MM.1S (cell line): Measurements from ENCODE around the gene SPEG.

Experiments
- DNase-seq: peaks from one replicate; pipeline ENCODE4 v3.0.0-alpha.2; 2015
- H2AFZ ChIP-seq: fragments of 300-600 bp; sonication (generic); 2 replicates; pipeline ENCODE4 v1.6.0; 2016; ENCODE audit warnings: antibody characterized with exemption, low read length
- H3F3A ChIP-seq: fragments of 300-600 bp; sonication (generic); 2 replicates; pipeline ENCODE4 v1.6.1; 2016; ENCODE audit warnings: mild to moderate bottlenecking, antibody characterized with exemption, low read length, moderate library complexity, mixed read lengths; ENCODE audit not compliant: insufficient read depth
- H3K27ac ChIP-seq: fragments of 300-600 bp; sonication (generic); 2 replicates; pipeline ENCODE4 v1.5.1; 2016; ENCODE audit warnings: mild to moderate bottlenecking, low read length
- H3K27me3 ChIP-seq: fragments of 300-600 bp; sonication (generic); replicated peaks from 2 replicates; pipeline ENCODE4 v1.6.0; 2016; ENCODE audit warnings: low read length; ENCODE audit not compliant: insufficient read depth
- H3K36me3 ChIP-seq: fragments of 300-600 bp; sonication (generic); replicated peaks from 2 replicates; pipeline ENCODE4 v1.6.1; 2016; ENCODE audit warnings: mild to moderate bottlenecking, low read length, mixed read lengths; ENCODE audit not compliant: insufficient read depth
- H3K4me1 ChIP-seq: fragments of 300-600 bp; sonication (generic); 2 replicates; pipeline ENCODE4 v1.6.1; 2016; ENCODE audit warnings: low read length, mixed read lengths
- H3K4me2 ChIP-seq: fragments of 300-600 bp; sonication (generic); 2 replicates; pipeline ENCODE4 v1.6.0; 2016; ENCODE audit warnings: low read depth, low read length
- H3K4me3 ChIP-seq: fragments of 300-600 bp; sonication (generic); 2 replicates; pipeline ENCODE4 v1.5.1; 2016; ENCODE audit warnings: low read length, mixed read lengths
- H3K79me2 ChIP-seq: fragments of 300-600 bp; sonication (generic); 2 replicates; pipeline ENCODE4 v1.6.1; 2016; ENCODE audit warnings: mixed run types, low read length, mixed read lengths
- H3K9ac ChIP-seq: fragments of 300-600 bp; sonication (generic); 2 replicates; pipeline ENCODE4 v1.6.1; 2016; ENCODE audit warnings: low read length, mixed read lengths
- H3K9me2 ChIP-seq: fragments of 300-600 bp; sonication (generic); replicated peaks from 2 replicates; pipeline ENCODE4 v1.6.1; 2016; ENCODE audit warnings: mild to moderate bottlenecking, low read length, mixed read lengths; ENCODE audit not compliant: insufficient read depth
- H3K9me3 ChIP-seq: fragments of 300-600 bp; sonication (generic); replicated peaks from 2 replicates; pipeline ENCODE4 v1.6.1; 2016; ENCODE audit warnings: mild to moderate bottlenecking, low read length, mixed read lengths; ENCODE audit not compliant: insufficient read depth
- H4K20me1 ChIP-seq: fragments of 300-600 bp; sonication (generic); 2 replicates; pipeline ENCODE4 v1.6.1; 2016; ENCODE audit warnings: mild to moderate bottlenecking, low read length, moderate library complexity, mixed read lengths; ENCODE audit not compliant: insufficient read depth
- EZH2 ChIP-seq: fragments of 300-600 bp; sonication (generic); optimal IDR thresholded peaks from 2 replicates; pipeline ENCODE3; 2017; ENCODE audit warnings: low read depth, mild to moderate bottlenecking, antibody characterized with exemption, low read length, mixed read lengths
- EZH2phosphoT487 ChIP-seq: fragments of 300-600 bp; sonication (generic); IDR thresholded peaks from 2 replicates; pipeline ENCODE4 v1.6.1; 2018; ENCODE audit warnings: antibody characterized with exemption, low read length
- TF ChIP-seq, protein P1 (sequence below): fragments of 300-600 bp; sonication (generic); IDR thresholded peaks from 2 replicates; pipeline ENCODE4 v1.5.1; 2016; ENCODE audit warnings: antibody characterized with exemption, low read length, mixed read lengths

The SPEG gene

DNA sequence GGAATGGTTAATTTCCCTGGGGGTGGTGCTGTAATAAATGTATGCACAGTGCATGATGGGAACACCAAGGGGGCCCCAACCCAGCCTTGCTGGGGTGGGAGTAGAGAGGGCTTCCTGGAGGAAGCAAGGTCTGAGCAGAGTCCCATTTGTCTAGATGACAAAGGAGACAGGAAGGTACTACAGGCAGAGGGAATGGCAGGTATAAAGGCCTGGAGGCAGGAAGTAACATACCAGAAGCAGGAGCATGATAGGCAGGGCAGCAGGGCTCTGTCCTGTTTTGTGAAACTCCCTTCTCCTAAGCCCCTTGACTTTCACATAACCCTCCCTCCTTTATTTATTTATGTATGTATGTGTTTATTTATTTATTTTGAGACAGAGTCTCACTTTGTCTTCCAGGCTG is 68.0 kb downstream of the SPEG start:
- no peak overlapping the region for H3K4me2 ChIP-seq
- DNase-seq = no peak
- no peak for TF ChIP-seq EZH2phosphoT487
- TF ChIP-seq EZH2 = no peak
- TF ChIP-seq, protein P1, sequence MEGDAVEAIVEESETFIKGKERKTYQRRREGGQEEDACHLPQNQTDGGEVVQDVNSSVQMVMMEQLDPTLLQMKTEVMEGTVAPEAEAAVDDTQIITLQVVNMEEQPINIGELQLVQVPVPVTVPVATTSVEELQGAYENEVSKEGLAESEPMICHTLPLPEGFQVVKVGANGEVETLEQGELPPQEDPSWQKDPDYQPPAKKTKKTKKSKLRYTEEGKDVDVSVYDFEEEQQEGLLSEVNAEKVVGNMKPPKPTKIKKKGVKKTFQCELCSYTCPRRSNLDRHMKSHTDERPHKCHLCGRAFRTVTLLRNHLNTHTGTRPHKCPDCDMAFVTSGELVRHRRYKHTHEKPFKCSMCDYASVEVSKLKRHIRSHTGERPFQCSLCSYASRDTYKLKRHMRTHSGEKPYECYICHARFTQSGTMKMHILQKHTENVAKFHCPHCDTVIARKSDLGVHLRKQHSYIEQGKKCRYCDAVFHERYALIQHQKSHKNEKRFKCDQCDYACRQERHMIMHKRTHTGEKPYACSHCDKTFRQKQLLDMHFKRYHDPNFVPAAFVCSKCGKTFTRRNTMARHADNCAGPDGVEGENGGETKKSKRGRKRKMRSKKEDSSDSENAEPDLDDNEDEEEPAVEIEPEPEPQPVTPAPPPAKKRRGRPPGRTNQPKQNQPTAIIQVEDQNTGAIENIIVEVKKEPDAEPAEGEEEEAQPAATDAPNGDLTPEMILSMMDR = no peak

DNA sequence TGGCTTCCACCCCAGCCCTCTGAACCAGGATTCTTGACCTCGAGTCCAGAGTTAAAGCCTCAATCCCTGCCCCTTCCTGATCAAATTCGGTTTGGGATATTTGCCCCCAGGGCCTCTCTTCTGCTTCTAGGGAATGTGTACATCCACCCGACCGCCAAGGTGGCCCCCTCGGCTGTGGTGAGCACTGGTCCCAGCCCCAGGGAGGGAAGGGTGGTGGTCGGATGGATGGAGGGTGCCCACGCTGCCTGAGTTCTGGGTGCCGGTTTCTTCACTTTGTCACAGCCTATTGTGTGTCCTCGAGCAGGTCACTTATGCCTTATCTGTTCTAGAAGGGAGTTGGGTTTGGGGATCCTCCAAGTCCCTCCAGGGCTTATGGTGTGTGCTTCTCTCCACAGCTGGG is 70.9 kb downstream of the SPEG start:
- H2AFZ ChIP-seq = no peak overlapping the region
- H3K4me3 ChIP-seq = no peak overlapping the region
- no peak overlapping the region for H3K9ac ChIP-seq
- no peaks in the 10 kb centered on the region for H3K79me2 ChIP-seq
- H3K4me1 ChIP-seq = no peaks in the 10 kb centered on the region
- DNase-seq = no peak
- H3K9me3 ChIP-seq = no peaks in the 10 kb centered on the region
- no peaks in the 10 kb centered on the region for H3F3A ChIP-seq
- no peak overlapping the region for H3K27ac ChIP-seq
- no peaks in the 10 kb centered on the region for H3K36me3 ChIP-seq
- H3K4me2 ChIP-seq = no peak overlapping the region
- TF ChIP-seq EZH2 (no peak), EZH2phosphoT487 (no peak)
- TF ChIP-seq, protein P1 = no peak
- peaks cover 11% of the 10 kb centered on the region for H3K27me3 ChIP-seq
- no peaks in the 10 kb centered on the region for H4K20me1 ChIP-seq
- no peaks in the 10 kb centered on the region for H3K9me2 ChIP-seq

More for the DNA sequence above, 68.0 kb downstream of the SPEG start:
- Histone ChIP-seq H3K9me3 (no peaks in the 10 kb centered on the region), H3K9me2 (no peaks in the 10 kb centered on the region), H4K20me1 (no peaks in the 10 kb centered on the region), H3K27me3 (peaks cover 1% of the 10 kb centered on the region), H3K4me1 (peaks cover 11% of the 10 kb centered on the region), H3K79me2 (peaks cover 13% of the 10 kb centered on the region), H3K9ac (no peak overlapping the region), H3F3A (no peaks in the 10 kb centered on the region), H3K36me3 (no peaks in the 10 kb centered on the region), H3K27ac (no peak overlapping the region), H3K4me3 (no peak overlapping the region), H2AFZ (no peak overlapping the region)

DNA sequence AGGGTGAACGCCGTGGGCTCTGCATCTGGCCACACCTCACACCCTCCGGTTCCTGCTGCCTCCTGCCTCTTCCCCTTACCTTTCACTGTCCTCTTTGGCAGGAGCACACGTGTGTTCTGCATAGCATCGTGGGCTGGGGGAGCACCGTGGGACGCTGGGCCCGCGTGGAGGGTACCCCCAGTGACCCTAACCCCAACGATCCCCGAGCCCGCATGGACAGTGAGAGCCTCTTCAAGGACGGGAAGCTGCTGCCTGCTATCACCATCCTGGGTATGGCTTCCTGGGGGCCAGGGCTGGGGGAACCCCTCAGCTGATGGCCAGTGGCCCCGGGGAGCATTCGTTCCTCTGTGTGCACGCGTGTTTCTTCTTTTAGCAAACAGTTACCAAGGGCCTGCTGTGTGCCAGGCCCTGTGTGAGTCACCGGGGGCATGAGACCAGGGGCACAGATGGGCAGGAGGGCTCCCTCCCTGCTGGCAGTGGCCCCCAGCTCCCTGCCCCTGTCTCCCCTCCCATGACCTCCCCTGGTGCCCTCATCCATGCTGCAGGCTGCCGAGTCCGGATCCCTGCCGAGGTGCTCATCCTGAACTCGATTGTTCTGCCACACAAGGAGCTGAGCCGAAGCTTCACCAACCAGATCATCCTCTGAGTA is 71.6 kb downstream of the SPEG start:
- Histone ChIP-seq H4K20me1 (no peaks in the 10 kb centered on the region), H3K4me3 (no peak overlapping the region), H3K9ac (no peak overlapping the region), H3K4me2 (no peak overlapping the region), H3K36me3 (no peaks in the 10 kb centered on the region), H3K27ac (no peak overlapping the region), H3K4me1 (no peaks in the 10 kb centered on the region), H3K27me3 (peaks cover 18% of the 10 kb centered on the region), H2AFZ (no peak overlapping the region), H3K79me2 (no peaks in the 10 kb centered on the region), H3K9me2 (no peaks in the 10 kb centered on the region), H3K9me3 (no peaks in the 10 kb centered on the region), H3F3A (no peaks in the 10 kb centered on the region)
- TF ChIP-seq, protein P1 = no peak
- TF ChIP-seq EZH2 (no peak), EZH2phosphoT487 (no peak)
- no peak for DNase-seq
